Ramos (cell line): Measurements from ENCODE around the gene RFESD.
"Not testable (repeated sequence)": the region's sequence is repeated elsewhere in the genome, so short reads cannot be mapped to it uniquely, and the experiment has no call there.

ENCODE experiments used
- in situ Hi-C: fragments of 300-500 bp; cut with MboI; formaldehyde crosslinking; loops from one replicate; pipeline ENCODE4 v1.14.3; 2022; ENCODE audit warnings: low sequenced_read_pairs; ENCODE audit not compliant: unreplicated experiment

RFESD gene

DNA sequence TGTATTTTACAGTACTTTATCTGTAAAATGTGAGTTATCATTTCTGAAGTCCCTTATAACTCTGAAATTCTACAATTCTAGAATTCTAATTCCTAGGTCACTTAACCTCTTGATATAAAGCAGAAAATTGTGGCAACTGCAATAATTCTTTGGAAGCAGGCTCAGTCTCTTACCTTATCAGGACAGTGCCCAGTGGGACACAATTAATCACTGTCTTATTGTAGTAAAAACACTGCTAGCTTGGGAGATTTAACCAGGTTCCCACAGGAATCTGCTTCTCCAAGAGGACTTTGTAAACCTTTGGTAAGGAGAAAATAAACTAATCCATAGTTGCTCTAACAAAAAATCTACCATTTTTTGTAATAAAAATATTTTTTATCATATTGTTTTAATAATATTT lies 54.5 kb downstream of the RFESD start:
- in situ Hi-C loops = no loop called here

DNA sequence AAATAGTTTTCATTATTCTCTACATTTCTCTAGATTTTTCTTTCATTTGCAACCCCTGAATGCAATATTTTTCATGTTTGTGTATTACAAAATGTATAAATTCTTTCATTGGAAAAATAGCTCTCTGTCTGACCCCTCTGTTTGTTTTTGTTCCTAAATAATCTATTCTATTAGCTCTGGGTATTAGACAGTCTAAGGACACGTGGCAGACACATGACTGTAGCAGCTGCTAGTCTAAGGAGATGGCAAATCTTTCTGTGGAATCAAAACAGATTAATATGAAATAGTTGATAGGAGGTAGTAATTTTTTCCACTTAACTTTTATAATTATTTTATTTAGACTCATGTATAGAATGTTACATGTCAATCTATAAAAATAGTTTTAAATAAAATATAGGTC lies 57.6 kb downstream of the RFESD start:
- in situ Hi-C loops = no loop called here

DNA sequence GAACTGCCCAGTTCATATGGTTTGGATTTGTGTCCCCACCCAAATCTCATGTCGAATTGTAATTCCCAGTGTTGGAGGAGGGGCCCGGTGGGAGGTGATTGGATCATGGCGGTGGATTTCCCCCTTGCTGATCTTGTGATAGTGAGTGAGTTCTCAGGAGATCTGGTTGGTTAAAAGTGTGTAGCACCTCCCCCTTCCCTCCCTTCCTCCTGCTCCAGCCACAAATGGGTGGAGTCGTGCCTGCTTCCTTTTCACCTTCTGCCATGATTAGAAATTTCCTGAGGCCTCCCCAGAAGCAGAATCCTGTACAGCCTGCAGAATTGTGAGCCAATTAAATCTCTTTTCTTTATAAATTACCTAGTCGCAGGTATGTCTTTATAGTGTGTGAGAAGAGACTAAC lies 59.6 kb downstream of the RFESD start:
- in situ Hi-C loops = not testable (repeated sequence)

DNA sequence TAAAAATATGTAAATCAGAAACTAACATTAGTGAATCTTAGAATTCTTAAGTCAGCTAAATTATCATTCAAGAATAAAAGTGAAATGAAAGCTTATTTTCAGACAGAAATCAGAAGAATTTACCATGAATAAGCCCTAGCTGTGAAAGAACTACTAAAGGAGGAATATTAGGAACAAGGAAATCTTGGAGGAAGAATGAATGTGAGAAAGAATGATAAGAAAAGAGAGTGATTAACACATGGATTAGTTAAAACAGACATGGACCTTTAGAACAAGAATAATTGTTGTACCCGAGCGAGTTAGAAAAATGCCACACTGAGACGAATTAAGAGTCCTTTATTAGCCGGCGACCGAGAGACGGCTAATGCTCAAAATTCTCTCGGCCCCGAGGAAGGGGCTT lies 60.5 kb downstream of the RFESD start:
- in situ Hi-C loops = no loop called here
